Natural killer cell treated with Interleukin-12 subunit alpha and Interleukin-12 subunit beta and Interleukin-15 and Interleukin-18, amount 100 ng/mL, for 72 hours (primary cell): Measurements from ENCODE around the gene BTNL8. TPM values are rescaled to one million over a fixed set of nuclear protein-coding genes. Genes with fewer than 3 reads are reported as not detected.
A peak's percentile ranks its signal among the peaks of the same experiment; 100 is the strongest.
"Not testable (repeated sequence)": the region's sequence is repeated elsewhere in the genome, so short reads cannot be mapped to it uniquely, and the experiment has no call there.

Experiments used
- ATAC-seq, 2 donors: fragments of 150-1000 bp; cut with Tn5 transposase in 1 of 2; sonication (Bioruptor Pico), chemical (Tn5 transposase) in 1 of 2; 2 replicates each; pipeline ENCODE4 v1.10.0; 2021
- DNase-seq: peaks from one replicate; pipeline ENCODE4 v3.0.0; 2022; ENCODE audit warnings: low spot score
- H3K27ac Mint-ChIP-seq, 2 donors: 1 replicate in 1 of 2; 2 replicates in 1 of 2; pipeline ENCODE4 v1.8.0; 2022; ENCODE audit warnings: mixed read lengths in 2 of 2, mild to moderate bottlenecking in 1 of 2, moderate library complexity in 1 of 2
- H3K27me3 Mint-ChIP-seq, 2 donors: 1 replicate in 1 of 2; 2 replicates in 1 of 2; pipeline ENCODE4 v1.8.0; 2022; ENCODE audit warnings: mixed read lengths in 2 of 2
- H3K36me3 Mint-ChIP-seq: one replicate; pipeline ENCODE4 v1.8.0; 2022; ENCODE audit warnings: mixed read lengths
- H3K4me1 Mint-ChIP-seq, 2 donors: 1 replicate in 1 of 2; 2 replicates in 1 of 2; pipeline ENCODE4 v1.8.0; 2022; ENCODE audit warnings: low read depth in 2 of 2, mixed read lengths in 2 of 2, mild to moderate bottlenecking in 1 of 2
- H3K4me3 Mint-ChIP-seq: one replicate; pipeline ENCODE4 v1.8.0; 2022; ENCODE audit warnings: mixed read lengths
- H3K9me3 Mint-ChIP-seq: 2 replicates; pipeline ENCODE4 v1.8.0; 2022; ENCODE audit warnings: mixed read lengths
- total RNA-seq, 2 donors: library from RNA; stranded (reverse); gene quantifications; one replicate each; pipeline ENCODE4 v1.2.3, GENCODE V29; 2022

Gene BTNL8
- total RNA-seq, 2 donors from 2014 or later = not detected

- Mint-ChIP-seq H3K27ac (no peak overlapping the region), H3K36me3 (no peaks in the 10 kb centered on the region), H3K4me1 (no peaks in the 10 kb centered on the region), H3K9me3 (no peaks in the 10 kb centered on the region), H3K27me3 (peaks cover 11 to 15% of the 10 kb centered on the region in 2 donors), H3K4me3 (no peak overlapping the region)
- no peak for DNase-seq
- ATAC-seq = peak in 1 of 2 donors; percentile 61
Observed at GRCh38 chr5:180868960-180869359, 30.0 kb upstream of the BTNL8 start.

GRCh38 chr5:180869587-180869986 is 29.4 kb upstream of the BTNL8 start:
- DNase-seq = no peak
- Mint-ChIP-seq H3K27me3 (peaks cover 11 to 15% of the 10 kb centered on the region in 2 donors), H3K36me3 (no peaks in the 10 kb centered on the region), H3K9me3 (no peaks in the 10 kb centered on the region), H3K4me1 (peaks cover 0 to 2% of the 10 kb centered on the region in 2 donors), H3K4me3 (no peak overlapping the region), H3K27ac (no peak overlapping the region)
- ATAC-seq = no peak

- Mint-ChIP-seq H3K4me3 (no peak overlapping the region), H3K4me1 (peaks cover 0 to 2% of the 10 kb centered on the region in 2 donors), H3K27ac (no peak overlapping the region), H3K9me3 (no peaks in the 10 kb centered on the region), H3K27me3 (peaks cover 11 to 14% of the 10 kb centered on the region in 2 donors), H3K36me3 (no peaks in the 10 kb centered on the region)
- DNase-seq (no peak), ATAC-seq (peak in 1 of 2 donors; percentile 14)
Observed at GRCh38 chr5:180870276-180871068, 28.5 kb upstream of the BTNL8 start.

- Mint-ChIP-seq H3K4me3 (no peak overlapping the region), H3K9me3 (no peaks in the 10 kb centered on the region), H3K4me1 (peaks cover 0 to 2% of the 10 kb centered on the region in 2 donors), H3K27ac (no peak overlapping the region), H3K27me3 (peaks cover 6% of the 10 kb centered on the region in 2 donors), H3K36me3 (no peaks in the 10 kb centered on the region)
- no peak for ATAC-seq
- no peak for DNase-seq
Observed at GRCh38 chr5:180872419-180872818, 26.5 kb upstream of the BTNL8 start.

GRCh38 chr5:180873615-180874520 is 25.1 kb upstream of the BTNL8 start:
- Mint-ChIP-seq H3K9me3 (no peaks in the 10 kb centered on the region), H3K4me3 (no peak overlapping the region), H3K4me1 (peaks cover 0 to 2% of the 10 kb centered on the region in 2 donors), H3K27me3 (peaks cover 2 to 3% of the 10 kb centered on the region in 2 donors), H3K27ac (peak overlapping the region in 1 of 2 donors; percentile 26), H3K36me3 (no peaks in the 10 kb centered on the region)
- DNase-seq = no peak
- peak; percentile 37 to 64 for ATAC-seq

GRCh38 chr5:180874804-180875582 is 24.0 kb upstream of the BTNL8 start:
- H3K4me3 Mint-ChIP-seq = no peak overlapping the region
- H3K27me3 Mint-ChIP-seq = peaks cover 2 to 7% of the 10 kb centered on the region in 2 donors
- no peak overlapping the region for H3K27ac Mint-ChIP-seq
- peaks cover 0 to 2% of the 10 kb centered on the region in 2 donors for H3K4me1 Mint-ChIP-seq
- H3K9me3 Mint-ChIP-seq = no peaks in the 10 kb centered on the region
- no peak for ATAC-seq
- no peaks in the 10 kb centered on the region for H3K36me3 Mint-ChIP-seq
- DNase-seq = no peak

- Mint-ChIP-seq H3K4me3 (no peak overlapping the region), H3K9me3 (no peaks in the 10 kb centered on the region), H3K27me3 (peaks cover 2 to 8% of the 10 kb centered on the region in 2 donors), H3K4me1 (peaks cover 0 to 2% of the 10 kb centered on the region in 2 donors), H3K27ac (no peak overlapping the region), H3K36me3 (no peaks in the 10 kb centered on the region)
- ATAC-seq (no peak), DNase-seq (no peak)
Observed at GRCh38 chr5:180875860-180876426, 23.0 kb upstream of the BTNL8 start.

GRCh38 chr5:180885845-180886529 is 13.0 kb upstream of the BTNL8 start:
- not testable (repeated sequence) for ATAC-seq, DNase-seq, H3K36me3 Mint-ChIP-seq, H3K27ac Mint-ChIP-seq, H3K4me1 Mint-ChIP-seq, H3K9me3 Mint-ChIP-seq, H3K4me3 Mint-ChIP-seq
- peaks cover 48 to 65% of the 10 kb centered on the region in 2 donors for H3K27me3 Mint-ChIP-seq

GRCh38 chr5:180889381-180889780 is 9.6 kb upstream of the BTNL8 start:
- DNase-seq = no peak
- H3K9me3 Mint-ChIP-seq = no peaks in the 10 kb centered on the region
- no peaks in the 10 kb centered on the region for H3K4me1 Mint-ChIP-seq
- H3K27ac Mint-ChIP-seq = no peak overlapping the region
- no peak for ATAC-seq
- H3K27me3 Mint-ChIP-seq = peaks cover 43 to 64% of the 10 kb centered on the region in 2 donors
- H3K4me3 Mint-ChIP-seq = no peak overlapping the region
- H3K36me3 Mint-ChIP-seq = peaks cover 4% of the 10 kb centered on the region

- H3K36me3 Mint-ChIP-seq = not testable (repeated sequence)
Observed at GRCh38 chr5:180895330-180895729, 3.6 kb upstream of the BTNL8 start.

GRCh38 chr5:180900178-180900577 is 1.2 kb downstream of the BTNL8 start:
- Mint-ChIP-seq H3K27me3 (peaks cover 0 to 10% of the 10 kb centered on the region in 2 donors), H3K4me3 (no peak overlapping the region), H3K27ac (no peak overlapping the region), H3K9me3 (no peaks in the 10 kb centered on the region), H3K36me3 (no peaks in the 10 kb centered on the region), H3K4me1 (no peaks in the 10 kb centered on the region)
- DNase-seq (no peak), ATAC-seq (no peak)

More at GRCh38 chr5:180895330-180895729, 3.6 kb upstream of the BTNL8 start:
- H3K9me3 Mint-ChIP-seq, H3K4me3 Mint-ChIP-seq, H3K4me1 Mint-ChIP-seq, ATAC-seq, DNase-seq, H3K27ac Mint-ChIP-seq: not testable (repeated sequence)
- peaks cover 32 to 40% of the 10 kb centered on the region in 2 donors for H3K27me3 Mint-ChIP-seq

GRCh38 chr5:180901319-180902009 is 2.5 kb downstream of the BTNL8 start:
- Mint-ChIP-seq H3K36me3 (no peaks in the 10 kb centered on the region), H3K27ac (no peak overlapping the region), H3K4me3 (no peak overlapping the region), H3K27me3 (peaks cover 0 to 10% of the 10 kb centered on the region in 2 donors), H3K4me1 (no peaks in the 10 kb centered on the region), H3K9me3 (no peaks in the 10 kb centered on the region)
- DNase-seq = no peak
- ATAC-seq = no peak
